DMS153 treated with DMSO at 0.1 percent for 48 hours (cell line): Measurements from ENCODE around the gene WASF2.
A peak's percentile ranks its signal among the peaks of the same experiment; 100 is the strongest.
"Not testable (repeated sequence)": the region's sequence is repeated elsewhere in the genome, so short reads cannot be mapped to it uniquely, and the experiment has no call there.

Source experiments
- DNase-seq: peaks from one replicate; lab custom pipeline; 2025; ENCODE audit not compliant: unreplicated experiment; lab: John Stamatoyannopoulos, UW

Gene WASF2

DNA sequence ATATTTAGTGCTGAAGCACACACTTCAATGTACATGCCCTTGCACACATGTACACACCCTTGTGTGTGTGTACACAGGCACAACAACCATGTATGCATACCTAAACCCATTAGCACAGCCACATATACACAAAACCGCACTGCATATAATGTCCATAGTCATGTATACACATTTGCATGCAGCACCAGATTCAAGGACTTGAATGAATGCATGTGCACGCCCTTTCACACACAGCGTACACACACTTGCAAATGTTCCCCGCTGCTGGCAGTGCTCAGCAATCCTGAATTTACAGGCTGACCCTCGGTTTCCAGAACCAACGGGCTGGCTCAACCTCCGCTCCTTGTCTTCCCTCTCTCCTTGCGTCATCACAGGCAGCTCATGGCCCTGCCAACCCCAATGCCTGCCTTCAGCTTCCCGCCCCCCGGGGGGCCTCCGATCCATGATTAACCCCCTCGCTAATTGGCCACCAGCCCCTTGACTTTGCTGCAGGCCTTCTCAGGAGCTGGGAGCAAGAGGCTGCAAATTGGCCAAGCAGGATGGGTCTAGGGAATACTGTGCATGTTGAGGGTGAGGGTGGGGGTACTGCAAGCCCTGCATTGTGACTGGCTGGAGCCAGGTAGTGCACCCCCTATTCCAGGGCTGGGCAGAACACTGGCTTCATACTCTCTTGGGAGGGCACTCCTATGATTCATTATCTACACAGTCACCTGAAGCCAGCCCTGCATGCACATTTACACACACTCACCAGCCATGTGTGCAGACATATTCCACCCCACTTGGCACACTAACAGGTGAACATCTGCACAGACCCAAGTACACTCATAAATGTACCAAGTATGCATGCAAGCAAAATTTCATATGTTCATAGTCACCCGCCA, 89.6 kb downstream of the WASF2 start:
- no peak for DNase-seq

DNA sequence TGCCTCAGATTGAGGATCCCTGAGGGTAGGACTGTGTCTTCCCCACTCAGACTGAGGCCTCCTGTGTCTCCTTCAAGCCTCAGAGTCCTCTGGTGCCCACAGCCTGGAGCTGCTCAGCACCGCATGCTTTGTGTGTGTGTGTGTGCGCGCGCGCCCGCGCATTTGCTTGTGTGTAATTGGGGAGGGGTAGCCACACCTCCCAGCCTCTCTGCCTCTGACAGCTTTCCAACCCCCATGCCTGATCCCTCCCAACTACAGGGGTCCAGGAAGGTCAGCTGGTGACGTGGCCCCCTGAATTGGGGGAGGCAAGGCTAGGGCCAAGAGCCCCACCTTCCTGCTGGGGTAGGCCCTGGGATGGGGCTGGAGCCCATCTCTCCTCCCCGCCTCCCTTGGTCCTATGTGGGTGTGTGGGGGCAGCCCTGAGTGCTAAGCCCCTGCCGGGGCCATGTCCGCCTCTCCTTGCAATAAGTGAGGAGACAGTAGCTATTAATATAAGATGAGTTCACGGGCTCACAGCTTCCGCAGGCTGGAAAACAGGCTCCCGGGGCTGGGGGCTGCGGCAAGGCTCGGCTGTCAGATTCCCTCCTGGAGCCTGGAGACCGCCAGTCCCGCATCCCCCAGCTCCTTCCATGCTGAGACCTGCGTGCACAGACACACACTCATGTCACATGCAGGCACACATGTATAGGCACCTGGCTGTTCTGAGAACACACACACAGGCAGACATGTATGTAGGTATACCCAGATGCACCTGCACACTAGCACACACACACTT, 90.5 kb downstream of the WASF2 start:
- no peak for DNase-seq

DNA sequence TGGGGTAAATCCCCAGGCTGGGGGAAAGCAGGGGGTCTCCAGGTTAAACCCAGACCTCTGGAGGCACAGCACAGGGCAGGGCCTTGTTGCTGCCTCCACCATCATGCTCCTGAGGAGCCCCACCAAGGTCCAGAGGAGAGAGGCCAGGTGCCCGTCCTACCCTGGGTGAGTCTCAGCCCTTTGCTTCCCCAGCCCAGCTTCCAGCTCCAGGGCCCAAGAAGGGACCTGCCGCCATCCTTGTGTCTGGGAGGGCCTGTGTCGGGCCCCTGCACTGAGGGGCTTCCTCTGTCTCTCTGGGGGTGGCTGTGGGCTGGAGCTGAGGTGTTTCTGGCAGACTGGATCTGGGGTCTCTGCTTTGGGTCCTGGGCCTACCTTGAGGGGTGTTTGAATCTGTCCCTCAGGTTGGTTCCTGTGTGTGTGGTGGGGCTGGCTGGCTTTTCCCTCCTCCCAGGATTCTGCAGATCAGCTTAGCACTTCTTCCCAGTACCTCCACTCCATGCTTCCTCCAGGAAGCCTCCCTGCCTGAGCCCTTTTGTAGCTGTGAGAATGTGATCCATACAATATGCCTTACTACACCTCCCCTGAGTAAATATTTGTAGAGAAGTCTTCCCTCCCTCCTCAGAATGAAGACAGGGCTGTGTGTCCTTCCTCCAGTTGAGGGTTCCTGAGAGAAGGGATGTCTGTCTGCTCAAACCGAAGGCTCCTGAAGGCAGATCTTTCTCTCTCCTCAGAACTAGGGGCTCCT, 91.4 kb downstream of the WASF2 start:
- DNase-seq = no peak

DNA sequence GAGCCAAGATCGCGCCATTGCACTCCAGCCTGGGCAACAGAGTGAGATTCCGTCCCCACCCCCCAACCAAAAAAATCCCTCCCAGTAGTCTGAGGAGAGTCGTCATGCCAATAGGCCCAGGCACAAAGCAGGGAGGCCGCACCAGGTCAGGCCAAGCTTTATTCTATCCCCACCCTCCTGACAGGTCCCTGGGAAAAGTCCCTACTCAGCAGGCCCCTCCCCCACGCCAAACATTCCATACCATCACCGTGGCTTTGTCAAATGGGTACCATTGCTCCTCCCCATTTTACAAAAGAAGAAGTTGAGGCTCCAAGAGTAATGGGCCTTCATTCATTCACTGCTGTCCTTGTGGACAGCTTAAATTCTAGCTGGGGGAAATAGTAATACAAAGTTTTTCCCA, 92.2 kb downstream of the WASF2 start:
- DNase-seq = no peak

DNA sequence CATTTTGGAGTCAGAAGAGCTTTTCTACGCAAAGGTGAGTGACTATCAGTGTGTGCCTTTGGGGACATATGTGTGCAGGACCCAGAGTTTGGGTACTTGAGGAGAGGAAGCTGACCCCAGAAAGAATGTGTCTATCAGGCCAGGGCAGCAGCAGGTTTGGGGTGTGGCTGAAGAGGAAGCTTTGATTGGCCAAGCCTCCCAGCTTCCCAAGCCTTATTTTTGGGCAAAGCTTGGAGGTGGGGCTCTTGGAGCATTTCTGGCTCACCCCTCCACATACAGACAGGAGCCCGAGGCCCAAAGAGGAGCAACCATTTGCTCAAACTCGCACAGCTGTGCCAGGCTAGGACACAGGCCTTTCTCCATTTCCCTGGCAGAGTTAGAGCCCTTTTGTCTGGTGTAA, 92.9 kb downstream of the WASF2 start:
- DNase-seq = no peak

DNA sequence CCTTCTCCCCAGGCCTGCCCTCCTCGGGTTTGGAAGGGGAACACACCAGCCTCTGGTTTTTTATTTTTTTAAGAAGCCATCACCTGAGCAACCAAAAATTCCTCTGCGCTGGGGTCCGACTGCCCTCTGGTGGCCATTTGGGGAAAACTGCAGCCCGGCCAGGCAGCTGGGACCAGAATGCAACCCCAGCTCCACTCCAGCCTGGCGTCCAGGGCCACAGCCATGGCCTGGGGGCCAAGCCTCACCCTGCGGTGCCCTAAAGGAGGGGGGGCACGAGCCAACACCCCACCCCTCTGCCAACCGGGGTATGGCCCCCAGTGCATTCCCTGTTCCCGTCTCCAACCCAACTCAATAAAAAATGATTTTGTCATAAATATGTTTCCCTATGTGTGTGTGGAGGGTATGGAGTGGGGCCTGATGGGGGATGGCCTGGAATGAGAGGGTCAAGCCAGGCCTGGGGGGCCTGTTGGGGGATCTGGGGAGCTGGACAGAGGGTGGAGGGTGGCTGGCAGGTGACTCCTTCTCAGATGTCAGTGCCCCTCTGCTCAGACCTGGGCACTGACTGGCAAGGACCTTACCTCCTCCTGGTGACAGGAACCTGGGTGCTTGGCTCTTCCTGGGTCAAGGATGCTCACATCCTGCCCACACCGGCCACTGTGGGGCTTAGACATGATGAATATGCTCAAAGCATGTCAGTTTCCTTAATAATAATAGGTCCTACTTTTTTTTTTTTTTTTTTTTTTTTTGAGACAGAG, 94.3 kb downstream of the WASF2 start:
- DNase-seq = peak; percentile 72

DNA sequence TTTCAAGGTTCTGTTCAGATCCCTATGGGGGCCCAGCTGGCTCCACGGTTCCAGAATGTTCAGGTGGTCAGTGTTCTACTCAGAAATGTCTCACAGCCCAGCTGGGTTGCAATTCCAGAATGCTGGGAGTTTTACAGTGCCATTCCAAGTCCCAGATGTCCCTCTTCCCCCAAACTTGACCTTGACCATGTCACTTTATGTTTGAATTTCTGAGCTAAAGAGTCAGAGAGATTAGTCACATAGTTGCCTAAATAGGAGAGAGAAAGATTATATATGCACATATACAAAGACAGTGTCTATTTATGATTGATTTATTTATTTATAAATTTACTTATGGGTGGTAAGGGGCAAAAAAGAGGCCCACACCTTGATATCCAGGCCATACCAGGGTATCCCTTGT, 95.0 kb downstream of the WASF2 start:
- no peak for DNase-seq

DNA sequence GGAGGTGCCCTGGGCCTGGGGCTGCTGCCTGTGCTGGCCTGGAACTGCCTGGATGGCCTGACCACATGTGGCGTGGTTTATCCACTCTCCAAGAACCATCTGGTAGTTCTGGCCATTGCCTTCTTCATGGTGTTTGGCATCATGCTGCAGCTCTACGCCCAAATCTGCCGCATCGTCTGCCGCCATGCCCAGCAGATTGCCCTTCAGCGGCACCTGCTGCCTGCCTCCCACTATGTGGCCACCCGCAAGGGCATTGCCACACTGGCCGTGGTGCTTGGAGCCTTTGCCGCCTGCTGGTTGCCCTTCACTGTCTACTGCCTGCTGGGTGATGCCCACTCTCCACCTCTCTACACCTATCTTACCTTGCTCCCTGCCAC, 95.7 kb downstream of the WASF2 start:
- no peak for DNase-seq

DNA sequence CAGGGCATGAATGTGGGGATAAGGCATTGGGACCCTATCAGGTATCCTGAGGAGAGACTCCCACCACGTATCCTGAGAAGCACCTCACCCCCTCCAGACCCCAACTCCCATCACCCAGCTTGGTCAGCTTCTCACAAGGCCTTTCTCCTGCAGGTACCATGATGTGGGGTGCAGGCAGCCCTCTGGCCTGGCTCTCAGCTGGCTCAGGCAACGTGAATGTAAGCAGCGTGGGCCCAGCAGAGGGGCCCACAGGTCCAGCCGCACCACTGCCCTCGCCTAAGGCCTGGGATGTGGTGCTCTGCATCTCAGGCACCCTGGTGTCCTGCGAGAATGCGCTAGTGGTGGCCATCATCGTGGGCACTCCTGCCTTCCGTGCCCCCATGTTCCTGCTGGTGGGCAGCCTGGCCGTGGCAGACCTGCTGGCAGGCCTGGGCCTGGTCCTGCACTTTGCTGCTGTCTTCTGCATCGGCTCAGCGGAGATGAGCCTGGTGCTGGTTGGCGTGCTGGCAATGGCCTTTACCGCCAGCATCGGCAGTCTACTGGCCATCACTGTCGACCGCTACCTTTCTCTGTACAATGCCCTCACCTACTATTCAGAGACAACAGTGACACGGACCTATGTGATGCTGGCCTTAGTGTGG, 96.2 kb downstream of the WASF2 start:
- no peak for DNase-seq

DNA sequence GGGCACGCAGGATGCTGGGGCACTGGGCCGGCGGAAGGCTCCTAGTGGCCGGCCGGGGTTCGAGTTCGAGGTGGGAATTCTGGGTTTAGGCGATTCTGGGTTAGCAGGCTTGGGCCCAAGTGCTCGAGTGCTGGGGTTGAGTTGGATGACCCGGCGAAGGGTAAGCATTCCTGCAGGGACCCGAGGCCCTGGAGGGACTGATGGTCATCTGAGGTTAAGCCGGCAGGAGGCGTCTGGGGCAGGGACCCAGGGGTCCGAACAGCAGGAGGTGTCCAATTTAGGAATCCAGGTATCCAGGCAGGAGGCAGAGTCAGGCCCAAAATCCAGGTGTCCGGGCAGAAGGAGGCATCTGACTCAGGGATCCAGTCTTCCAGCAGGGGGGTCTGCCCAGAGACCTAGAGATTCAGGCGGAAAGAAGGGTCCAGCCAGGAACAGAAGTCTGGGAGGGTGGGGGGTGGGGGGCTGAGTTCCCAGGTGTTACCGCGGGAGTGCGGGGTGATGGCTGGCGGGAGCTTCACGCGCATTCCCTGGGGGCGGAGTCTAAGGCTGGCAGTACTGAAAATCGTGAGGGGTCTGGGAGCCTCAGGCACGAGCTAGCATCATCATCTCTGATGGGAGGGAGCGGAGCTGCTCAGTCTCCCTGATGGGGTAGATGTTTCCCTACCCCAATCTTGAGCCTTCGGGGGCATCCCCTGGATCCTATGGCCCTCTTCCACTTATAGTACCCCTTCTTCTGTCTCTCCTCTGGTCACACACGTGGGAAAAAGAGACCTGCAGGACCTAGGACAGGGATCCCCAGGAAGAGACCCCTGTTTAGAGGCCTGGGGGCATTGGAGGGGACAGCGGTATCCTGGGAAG, 97.0 kb downstream of the WASF2 start:
- DNase-seq = no peak

DNA sequence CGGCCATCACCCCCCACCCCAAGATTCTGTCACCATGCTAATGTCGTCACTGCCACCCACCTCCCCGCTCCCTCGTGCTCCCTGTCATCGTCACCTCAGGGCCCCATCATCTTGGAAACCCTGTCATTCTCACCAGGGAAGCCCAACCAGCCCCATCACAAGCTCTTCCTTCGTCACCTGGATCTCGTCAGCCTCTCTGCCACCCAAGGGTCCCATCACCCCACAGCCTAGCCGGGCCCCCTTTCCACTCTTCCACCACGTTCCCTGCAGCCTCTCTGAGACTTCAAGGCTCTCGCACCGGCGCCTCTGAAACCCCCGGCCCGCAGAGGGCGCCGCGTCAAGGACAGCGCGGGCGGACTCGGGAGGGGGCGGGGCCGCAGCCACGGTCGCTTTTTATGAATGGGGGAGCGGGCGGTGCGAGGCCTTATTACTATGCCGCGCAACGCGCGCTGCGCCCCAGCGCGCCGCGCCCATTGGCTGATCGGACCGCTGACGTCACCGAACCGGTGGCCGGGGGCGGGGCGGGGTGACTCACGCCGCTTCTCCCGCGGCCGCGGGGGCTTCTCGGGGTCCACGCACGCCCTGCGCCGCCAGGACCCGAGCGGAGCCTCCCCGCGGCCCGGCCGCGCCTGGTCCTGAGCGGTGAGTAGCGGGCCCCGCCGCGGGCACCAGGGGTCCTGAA, 97.7 kb downstream of the WASF2 start, which contains the start of gene GPR3:
Gene GPR3, plus strand, starts transcription at position 527 of the 682 bp plus-strand sequence. CDS start 1,177 bp downstream, outside the sequence.
- peak; percentile 95 for DNase-seq

DNA sequence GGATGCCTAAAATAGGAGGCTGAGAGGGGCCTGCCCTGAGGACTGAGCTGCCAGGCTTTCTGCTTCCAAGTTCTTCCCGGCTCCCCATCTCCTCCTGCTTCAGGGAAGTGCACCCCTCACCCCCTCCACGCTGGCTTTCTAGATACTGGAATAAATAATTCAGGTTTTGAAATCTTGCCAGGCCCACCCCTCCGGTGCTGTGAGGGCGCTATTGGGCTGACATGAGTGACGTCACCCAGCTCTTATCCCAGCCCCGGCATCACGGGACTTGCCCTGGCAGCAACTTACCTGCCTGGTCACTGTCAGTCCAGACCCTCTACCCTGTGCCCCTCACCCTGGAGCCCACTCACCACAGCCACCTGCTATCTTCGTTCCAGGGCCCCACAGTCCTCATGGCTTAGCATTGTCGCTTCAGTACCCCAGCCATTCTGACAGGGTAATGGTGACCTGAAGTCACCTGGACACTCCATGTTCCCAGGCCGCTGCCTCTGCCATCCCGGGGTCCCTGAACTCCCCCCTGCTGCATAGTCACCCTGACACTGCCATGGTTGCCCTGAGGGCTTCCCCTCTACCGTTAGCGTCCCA, 98.4 kb downstream of the WASF2 start:
- DNase-seq = peak; percentile 50

DNA sequence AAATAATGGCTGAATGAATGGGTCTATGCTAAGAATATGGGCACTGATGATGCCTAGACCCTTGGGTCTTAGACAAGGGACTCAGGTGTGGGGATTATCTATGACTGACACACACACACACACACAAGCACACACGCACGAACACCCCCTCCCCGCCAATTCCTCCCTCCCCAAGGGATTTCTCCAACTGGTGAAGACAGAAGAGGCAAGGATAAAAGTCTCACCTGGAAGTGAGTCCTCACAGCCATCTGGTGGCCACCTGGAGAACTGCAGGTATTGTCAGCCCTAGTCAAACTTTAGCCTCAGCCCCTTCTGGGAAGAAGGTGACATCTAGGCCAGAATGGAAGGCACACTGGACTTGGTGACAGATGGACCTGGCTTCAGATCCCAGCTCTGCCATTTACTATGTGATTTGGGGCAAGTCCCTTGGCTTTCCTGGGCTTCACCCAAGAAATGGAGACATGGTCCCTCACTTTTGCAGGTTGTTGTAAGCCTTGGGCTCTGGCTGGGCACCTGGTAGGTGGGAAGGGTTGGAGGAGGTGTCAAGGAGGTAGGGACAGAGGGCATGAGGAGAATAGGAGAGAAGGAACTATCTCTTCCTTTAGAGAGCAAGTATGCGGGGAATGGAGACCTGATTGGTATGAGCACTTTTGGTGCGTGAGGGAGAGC, 101.5 kb downstream of the WASF2 start:
- peak; percentile 80 for DNase-seq

DNA sequence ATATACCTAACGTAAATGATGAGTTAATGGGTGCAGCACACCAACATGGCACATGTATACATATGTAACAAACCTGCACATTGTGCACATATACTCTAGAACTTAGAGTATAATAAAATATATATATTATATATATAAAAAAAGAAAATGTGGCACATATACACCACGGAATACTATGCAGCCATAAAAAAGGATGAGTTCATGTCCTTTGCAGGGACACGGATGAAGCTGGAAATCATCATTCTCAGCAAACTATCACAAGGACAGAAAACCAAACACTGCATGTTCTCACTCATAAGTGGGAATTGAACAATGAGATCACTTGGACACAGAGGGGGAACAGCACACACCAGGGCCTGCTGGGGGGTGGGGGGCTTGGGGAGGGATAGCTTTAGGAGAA, 105.2 kb downstream of the WASF2 start:
- DNase-seq = not testable (repeated sequence)

DNA sequence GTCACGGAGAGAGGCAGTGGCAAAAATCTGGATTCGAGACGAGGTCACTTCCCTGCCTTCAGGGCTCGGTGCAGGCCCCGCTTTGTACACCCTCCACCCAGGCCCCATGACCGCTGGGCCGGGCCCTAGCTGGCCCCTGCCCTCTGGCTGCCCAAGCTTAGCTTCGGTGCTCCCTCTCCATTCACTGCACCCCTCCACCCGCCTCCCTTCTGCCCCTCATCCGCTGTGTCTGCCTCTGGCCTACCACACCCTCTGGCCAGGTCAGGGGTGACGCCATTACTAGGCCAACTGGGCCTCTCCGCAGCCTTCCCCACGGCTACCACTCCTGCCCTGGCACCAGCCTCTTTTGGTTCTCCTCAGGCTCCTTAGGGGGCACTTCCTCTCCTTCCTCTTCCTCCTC, 106.3 kb downstream of the WASF2 start:
- DNase-seq = no peak

DNA sequence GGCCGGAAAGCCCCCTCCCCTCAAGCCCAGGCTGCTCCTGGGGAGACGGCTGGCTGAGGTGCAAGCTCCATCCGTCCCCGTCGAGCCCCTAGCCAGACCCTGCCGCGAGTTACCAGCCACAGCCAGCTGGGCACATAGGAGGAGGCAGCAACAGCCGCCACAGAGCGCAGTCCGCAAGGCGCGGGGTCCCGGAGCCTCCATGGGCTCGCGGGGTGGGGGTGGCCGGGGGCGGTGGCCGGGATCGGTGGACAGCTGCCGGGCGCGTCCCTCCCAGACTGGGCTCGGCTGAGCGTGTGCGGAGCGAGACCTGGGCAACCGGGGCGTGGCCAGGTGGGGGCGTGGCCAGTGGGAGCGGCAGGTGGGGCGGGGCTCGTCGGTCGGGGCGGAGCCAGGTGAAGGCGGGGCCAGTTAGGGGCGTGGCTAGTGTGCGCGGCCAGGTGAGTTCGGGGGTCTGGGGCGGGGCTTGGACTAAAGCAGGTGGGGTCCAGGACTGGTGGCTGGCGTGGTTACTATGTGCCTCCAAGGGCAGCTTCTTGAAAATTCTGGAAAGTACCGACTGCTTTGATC, 106.8 kb downstream of the WASF2 start, which contains the start of gene CD164L2:
Gene CD164L2, minus strand, starts transcription at position 295 of the 567 bp plus-strand sequence. Its CDS starts 94 bp downstream, at position 201.
- peak; percentile 39 for DNase-seq
